Liver (tissue), 9 donors: ENCODE data around the gene MRM1. TPM values are rescaled to one million over a fixed set of nuclear protein-coding genes. Genes with fewer than 3 reads are reported as not detected.

ENCODE experiments used
- DNase-seq: peaks from one replicate; pipeline ENCODE4 v3.0.0-alpha.2; 2017; ENCODE audit warnings: low spot score
- H3K27ac ChIP-seq, 2 donors: one replicate each; pipeline ENCODE4 v1.7.0; 2013; ENCODE audit warnings: inconsistent platforms in 2 of 2, low read length in 2 of 2, control low read depth in 1 of 2, low read depth in 1 of 2, mild to moderate bottlenecking in 1 of 2
- H3K27me3 ChIP-seq, 4 donors: one replicate each; pipeline versions ENCODE4 v1.6.1 to v1.7.0; 2013; ENCODE audit warnings: low read length in 3 of 4, inconsistent platforms in 1 of 4, mild to moderate bottlenecking in 1 of 4, moderate library complexity in 1 of 4; ENCODE audit not compliant: control insufficient read depth in 4 of 4, insufficient read depth in 4 of 4
- H3K36me3 ChIP-seq, 4 donors: one replicate each; pipeline versions ENCODE4 v1.6.1 to v1.7.0; 2013; ENCODE audit warnings: low read length in 3 of 4, mild to moderate bottlenecking in 3 of 4, low read depth in 1 of 4, moderate library complexity in 1 of 4; ENCODE audit not compliant: control insufficient read depth in 4 of 4, insufficient read depth in 3 of 4
- H3K4me1 ChIP-seq, 4 donors: one replicate each; pipeline versions ENCODE4 v1.6.1 to v1.7.0; 2013; ENCODE audit warnings: low read length in 3 of 4, mild to moderate bottlenecking in 3 of 4, moderate library complexity in 1 of 4; ENCODE audit not compliant: control insufficient read depth in 4 of 4, insufficient read depth in 4 of 4
- H3K4me3 ChIP-seq, 3 donors: one replicate each; pipeline versions ENCODE4 v1.6.1 to v1.7.0; 2013; ENCODE audit warnings: low read length in 3 of 3, control low read depth in 1 of 3, low read depth in 1 of 3, mild to moderate bottlenecking in 1 of 3
- H3K9ac ChIP-seq, 2 donors: one replicate each; pipeline ENCODE4 v1.7.0; 2013; ENCODE audit warnings: low read length in 2 of 2, mild to moderate bottlenecking in 2 of 2, moderate library complexity in 2 of 2, control low read depth in 1 of 2, low read depth in 1 of 2
- H3K9me3 ChIP-seq, 4 donors: one replicate each; pipeline versions ENCODE4 v1.6.1 to v1.7.0; 2013; ENCODE audit warnings: low read length in 3 of 4; ENCODE audit not compliant: control insufficient read depth in 4 of 4
- EGR1 ChIP-seq, 2 donors: IDR thresholded peaks; 2 replicates each; pipeline ENCODE4 v1.6.1; 2016 to 2018; ENCODE audit warnings: antibody characterized with exemption in 2 of 2, low read depth in 2 of 2
- FOXA1 ChIP-seq: IDR thresholded peaks from 2 replicates; pipeline ENCODE4 v1.6.1; 2016; ENCODE audit warnings: antibody characterized with exemption
- FOXA2 ChIP-seq: IDR thresholded peaks from 2 replicates; pipeline ENCODE4 v1.6.1; 2016; ENCODE audit warnings: antibody characterized with exemption
- GABPA ChIP-seq, 2 donors: IDR thresholded peaks in 1 of 2; conservative IDR thresholded peaks in 1 of 2; 2 replicates each; pipeline ENCODE4 v1.6.1; 2016; ENCODE audit warnings: antibody characterized with exemption in 2 of 2, mild to moderate bottlenecking in 1 of 2, moderate library complexity in 1 of 2
- HNF4A ChIP-seq, 2 donors: conservative IDR thresholded peaks; 2 replicates each; pipeline ENCODE4 v1.6.1; 2016; ENCODE audit warnings: antibody characterized with exemption in 2 of 2, mild to moderate bottlenecking in 2 of 2
- HNF4G ChIP-seq: IDR thresholded peaks from 2 replicates; pipeline ENCODE4 v1.6.1; 2016; ENCODE audit warnings: antibody characterized with exemption
- RAD21 ChIP-seq, 2 donors: IDR thresholded peaks; 2 replicates each; pipeline ENCODE4 v1.6.1; 2016; ENCODE audit warnings: antibody characterized with exemption in 2 of 2, mild to moderate bottlenecking in 2 of 2
- RXRA ChIP-seq, 2 donors: IDR thresholded peaks; 2 replicates each; pipeline ENCODE4 v1.6.1; 2017 to 2018; ENCODE audit warnings: antibody characterized with exemption in 2 of 2, mild to moderate bottlenecking in 1 of 2
- SP1 ChIP-seq: IDR thresholded peaks from 2 replicates; pipeline ENCODE4 v1.6.1; 2018; ENCODE audit warnings: antibody characterized with exemption, mild to moderate bottlenecking
- TAF1 ChIP-seq: conservative IDR thresholded peaks from 2 replicates; pipeline ENCODE4 v1.6.1; 2016; ENCODE audit warnings: antibody characterized with exemption, mild to moderate bottlenecking
- YY1 ChIP-seq: IDR thresholded peaks from 2 replicates; pipeline ENCODE4 v1.6.1; 2016; ENCODE audit warnings: antibody characterized with exemption, mild to moderate bottlenecking
- WGBS: extraction: QIAGEN DNeasy Blood & Tissue Kit; methylation state at CpG from one replicate; pipeline ENCODE4 v1.1.7; 2013; 5-methylcytosine and 5-hydroxymethylcytosine counted together
- polyA plus RNA-seq, 2 donors: library from polyadenylated mRNA; stranded (reverse) in 1 of 2; unstranded in 1 of 2; fragments of 200-250 nt in 1 of 2; fragments of >200 nt in 1 of 2; fragmentation: Nextera tagmentation in 1 of 2; extraction: Ambion mirVana in 1 of 2; gene quantifications; one replicate each; pipeline versions ENCODE4 v1.2.1 to v1.2.3, GENCODE V29; 2013 to 2015
- total RNA-seq, 2 donors: library from RNA; depleted of rRNA; stranded (reverse); fragments of >200 nt; gene quantifications; one replicate each; pipeline ENCODE4 v1.2.3, GENCODE V29; 2014
- TF ChIP-seq, protein P1 (sequence below): fragments of 150-350 bp; IDR thresholded peaks from 2 replicates; pipeline ENCODE4 v1.5.1; 2017; ENCODE audit warnings: improper control_type of control experiment, low read depth, low read length; ENCODE audit not compliant: missing input control
- TF ChIP-seq, protein P2 (sequence below): IDR thresholded peaks from 2 replicates; pipeline ENCODE4 v1.6.1; 2016; ENCODE audit warnings: antibody characterized with exemption, mild to moderate bottlenecking
- TF ChIP-seq, protein P3 (sequence below): IDR thresholded peaks from 2 replicates; pipeline ENCODE4 v1.6.1; 2016; ENCODE audit warnings: antibody characterized with exemption
- TF ChIP-seq, protein P4 (sequence below): IDR thresholded peaks from 2 replicates; pipeline ENCODE4 v1.6.1; 2016; ENCODE audit warnings: antibody characterized with exemption
- donor health status: healthy.
- donor health status: healthy.
- donor health status: healthy.
- donor health status: healthy.
- donor health status: healthy.

MRM1 gene
- total and polyA plus RNA-seq, 4 donors = 3.2 to 5.9 (median 5.2) TPM

DNA sequence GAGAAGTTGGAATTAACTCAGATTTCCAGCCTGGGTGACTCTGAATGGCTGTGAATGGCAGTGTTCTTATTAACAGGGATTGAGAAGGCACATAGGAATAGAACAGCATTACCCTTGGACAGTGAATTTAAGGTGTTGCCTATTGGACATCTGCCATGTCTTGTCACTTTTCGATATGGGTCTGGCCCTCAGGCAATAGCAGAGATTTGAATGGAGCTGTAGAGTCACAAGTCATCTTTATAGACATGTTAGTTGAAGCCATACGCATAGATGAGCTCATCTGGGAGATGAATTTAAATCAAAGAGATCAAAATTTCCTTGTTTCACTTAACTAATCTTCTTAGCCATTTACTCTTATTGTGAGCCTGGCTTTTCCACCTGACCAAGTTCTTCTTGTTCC, 24.6 kb upstream of the MRM1 start:
- H3K27ac ChIP-seq = no peak overlapping the region
- H3K4me1 ChIP-seq = no peaks in the 10 kb centered on the region
- no peak overlapping the region for H3K9ac ChIP-seq
- no peak overlapping the region for H3K4me3 ChIP-seq
- TF ChIP-seq RXRA (IDR thresholded peaks at IDR 0.05) (no peak), TAF1 (no peak), SP1 (no peak), RAD21 (IDR thresholded peaks at IDR 0.05) (no peak), FOXA1 (no peak)
- TF ChIP-seq, protein P1, sequence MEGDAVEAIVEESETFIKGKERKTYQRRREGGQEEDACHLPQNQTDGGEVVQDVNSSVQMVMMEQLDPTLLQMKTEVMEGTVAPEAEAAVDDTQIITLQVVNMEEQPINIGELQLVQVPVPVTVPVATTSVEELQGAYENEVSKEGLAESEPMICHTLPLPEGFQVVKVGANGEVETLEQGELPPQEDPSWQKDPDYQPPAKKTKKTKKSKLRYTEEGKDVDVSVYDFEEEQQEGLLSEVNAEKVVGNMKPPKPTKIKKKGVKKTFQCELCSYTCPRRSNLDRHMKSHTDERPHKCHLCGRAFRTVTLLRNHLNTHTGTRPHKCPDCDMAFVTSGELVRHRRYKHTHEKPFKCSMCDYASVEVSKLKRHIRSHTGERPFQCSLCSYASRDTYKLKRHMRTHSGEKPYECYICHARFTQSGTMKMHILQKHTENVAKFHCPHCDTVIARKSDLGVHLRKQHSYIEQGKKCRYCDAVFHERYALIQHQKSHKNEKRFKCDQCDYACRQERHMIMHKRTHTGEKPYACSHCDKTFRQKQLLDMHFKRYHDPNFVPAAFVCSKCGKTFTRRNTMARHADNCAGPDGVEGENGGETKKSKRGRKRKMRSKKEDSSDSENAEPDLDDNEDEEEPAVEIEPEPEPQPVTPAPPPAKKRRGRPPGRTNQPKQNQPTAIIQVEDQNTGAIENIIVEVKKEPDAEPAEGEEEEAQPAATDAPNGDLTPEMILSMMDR = no peak
- TF ChIP-seq, protein P2, sequence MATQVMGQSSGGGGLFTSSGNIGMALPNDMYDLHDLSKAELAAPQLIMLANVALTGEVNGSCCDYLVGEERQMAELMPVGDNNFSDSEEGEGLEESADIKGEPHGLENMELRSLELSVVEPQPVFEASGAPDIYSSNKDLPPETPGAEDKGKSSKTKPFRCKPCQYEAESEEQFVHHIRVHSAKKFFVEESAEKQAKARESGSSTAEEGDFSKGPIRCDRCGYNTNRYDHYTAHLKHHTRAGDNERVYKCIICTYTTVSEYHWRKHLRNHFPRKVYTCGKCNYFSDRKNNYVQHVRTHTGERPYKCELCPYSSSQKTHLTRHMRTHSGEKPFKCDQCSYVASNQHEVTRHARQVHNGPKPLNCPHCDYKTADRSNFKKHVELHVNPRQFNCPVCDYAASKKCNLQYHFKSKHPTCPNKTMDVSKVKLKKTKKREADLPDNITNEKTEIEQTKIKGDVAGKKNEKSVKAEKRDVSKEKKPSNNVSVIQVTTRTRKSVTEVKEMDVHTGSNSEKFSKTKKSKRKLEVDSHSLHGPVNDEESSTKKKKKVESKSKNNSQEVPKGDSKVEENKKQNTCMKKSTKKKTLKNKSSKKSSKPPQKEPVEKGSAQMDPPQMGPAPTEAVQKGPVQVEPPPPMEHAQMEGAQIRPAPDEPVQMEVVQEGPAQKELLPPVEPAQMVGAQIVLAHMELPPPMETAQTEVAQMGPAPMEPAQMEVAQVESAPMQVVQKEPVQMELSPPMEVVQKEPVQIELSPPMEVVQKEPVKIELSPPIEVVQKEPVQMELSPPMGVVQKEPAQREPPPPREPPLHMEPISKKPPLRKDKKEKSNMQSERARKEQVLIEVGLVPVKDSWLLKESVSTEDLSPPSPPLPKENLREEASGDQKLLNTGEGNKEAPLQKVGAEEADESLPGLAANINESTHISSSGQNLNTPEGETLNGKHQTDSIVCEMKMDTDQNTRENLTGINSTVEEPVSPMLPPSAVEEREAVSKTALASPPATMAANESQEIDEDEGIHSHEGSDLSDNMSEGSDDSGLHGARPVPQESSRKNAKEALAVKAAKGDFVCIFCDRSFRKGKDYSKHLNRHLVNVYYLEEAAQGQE = no peak
- WGBS = 92% methylated on average over 2 of the region's 2 CpGs
- H3K9me3 ChIP-seq = no peaks in the 10 kb centered on the region
- H3K36me3 ChIP-seq = peaks cover 11 to 50% (median 38%) of the 10 kb centered on the region in 4 donors
- H3K27me3 ChIP-seq = no peaks in the 10 kb centered on the region
- DNase-seq = no peak

DNA sequence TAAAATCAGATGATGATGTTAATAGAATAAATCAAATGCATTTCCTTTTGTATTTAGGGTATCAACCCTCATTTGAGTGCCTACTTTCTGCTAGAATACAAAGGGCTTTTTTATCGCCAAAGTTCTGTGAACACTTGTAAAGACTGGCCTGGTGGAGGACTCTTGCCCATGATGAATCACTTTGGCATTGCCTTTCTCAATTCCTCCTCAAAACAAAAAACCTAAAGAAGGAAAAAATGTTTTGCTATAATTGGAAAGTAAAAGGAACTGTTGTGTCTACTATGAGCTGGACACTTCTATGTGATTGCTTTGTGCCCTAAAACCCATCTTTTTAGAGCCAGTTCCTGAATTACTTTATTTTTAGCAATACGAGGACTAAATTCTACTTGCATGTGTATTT, 22.7 kb upstream of the MRM1 start:
- H3K36me3 ChIP-seq = peaks cover 11 to 47% (median 36%) of the 10 kb centered on the region in 4 donors

More for the DNA sequence above, 22.7 kb upstream of the MRM1 start:
- Histone ChIP-seq H3K9ac (no peak overlapping the region), H3K4me3 (no peak overlapping the region), H3K27ac (no peak overlapping the region), H3K9me3 (no peaks in the 10 kb centered on the region), H3K27me3 (no peaks in the 10 kb centered on the region), H3K4me1 (peaks cover 5 to 8% (median 6%) of the 10 kb centered on the region in 4 donors)
- no peak for DNase-seq
- 97% methylated on average over 2 of the region's 2 CpGs for WGBS
- TF ChIP-seq, protein P3, sequence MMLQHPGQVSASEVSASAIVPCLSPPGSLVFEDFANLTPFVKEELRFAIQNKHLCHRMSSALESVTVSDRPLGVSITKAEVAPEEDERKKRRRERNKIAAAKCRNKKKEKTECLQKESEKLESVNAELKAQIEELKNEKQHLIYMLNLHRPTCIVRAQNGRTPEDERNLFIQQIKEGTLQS = no peak
- TF ChIP-seq TAF1 (no peak), EGR1 (IDR thresholded peaks at IDR 0.05; ENCODE audit: low read depth in 2 of 2) (no peak), SP1 (no peak), YY1 (no peak), FOXA1 (no peak), HNF4G (no peak), GABPA (IDR thresholded peaks at IDR 0.05 in 1 of 2, conservative IDR thresholded peaks at IDR 0.05 in 1 of 2) (no peak), RXRA (IDR thresholded peaks at IDR 0.05) (no peak), FOXA2 (no peak), HNF4A (conservative IDR thresholded peaks at IDR 0.05) (no peak), RAD21 (IDR thresholded peaks at IDR 0.05) (no peak)
- TF ChIP-seq, protein P4, sequence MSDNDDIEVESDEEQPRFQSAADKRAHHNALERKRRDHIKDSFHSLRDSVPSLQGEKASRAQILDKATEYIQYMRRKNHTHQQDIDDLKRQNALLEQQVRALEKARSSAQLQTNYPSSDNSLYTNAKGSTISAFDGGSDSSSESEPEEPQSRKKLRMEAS = no peak
- TF ChIP-seq, protein P1 = no peak
